ENCODE measurements around the gene RSKR. TPM values are rescaled to one million over a fixed set of nuclear protein-coding genes. Genes with fewer than 3 reads are reported as not detected.
A peak's percentile ranks its signal among the peaks of the same experiment; 100 is the strongest.
"Not testable (repeated sequence)": the region's sequence is repeated elsewhere in the genome, so short reads cannot be mapped to it uniquely, and the experiment has no call there.

RSKR gene
- total and polyA plus RNA-seq, 9 of the 15 experiments (the other 6 are each of a cell fraction or from before 2014, with no cell fraction given), result 1.4 to 42.3 (median 16.2) TPM

DNA sequence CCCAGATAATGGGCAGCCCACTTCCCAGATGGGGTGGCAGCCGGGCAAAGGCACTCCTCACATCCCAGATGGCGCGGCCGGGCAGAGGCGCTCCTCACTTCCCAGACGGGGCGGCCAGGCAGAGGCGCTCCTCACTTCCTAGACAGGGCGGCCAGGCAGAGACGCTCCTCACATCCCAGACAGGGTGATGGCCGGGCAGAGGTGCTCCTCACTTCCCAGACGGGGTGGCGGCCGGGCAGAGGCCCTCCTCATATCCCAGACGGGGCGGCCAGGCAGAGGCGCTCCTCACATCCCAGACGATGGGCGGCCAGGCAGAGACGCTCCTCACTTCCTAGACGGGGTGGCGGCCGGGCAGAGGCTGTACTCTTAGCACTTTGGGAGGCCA, 45.5 kb upstream of the RSKR start:
- Histone ChIP-seq H3K36me3 (ENCODE audit: control insufficient read depth, insufficient read depth, low read length) (peaks cover 50% of the 10 kb centered on the region; the same call in 2 of the 3 replicates), H3K79me2 (ENCODE audit: control insufficient read depth, insufficient read depth, low read length) (peaks cover 64% of the 10 kb centered on the region), H3K4me1 (replicated peaks in 1 of 2; ENCODE audit: control insufficient read depth in 2 of 2, insufficient read depth in 2 of 2, low read length in 2 of 2) (peaks cover 6 to 10% of the 10 kb centered on the region in 2 experiments; a peak in 3 of 5 replicates)
- H3K27ac ChIP-seq (ENCODE audit: extremely low read depth, low read depth, low read length); H3K4me2 ChIP-seq (ENCODE audit: insufficient read depth, low read length); BruUV-seq (replicated peaks); H3K9ac ChIP-seq (ENCODE audit: insufficient read depth in 1 of 2, low read depth in 2 of 2, low read length in 2 of 2); H3K9me3 ChIP-seq (replicated peaks; ENCODE audit: control insufficient read depth, insufficient read depth, low read depth, low read length); FAIRE-seq; intact Hi-C loops (cut with micrococcal nuclease); H4K20me1 ChIP-seq (replicated peaks; ENCODE audit: control insufficient read depth, insufficient read depth, low read length); H3K27me3 ChIP-seq (ENCODE audit: control insufficient read depth in 2 of 2, insufficient read depth in 2 of 2, low read length in 2 of 2); H3K9me1 ChIP-seq (ENCODE audit: control insufficient read depth, insufficient read depth, low read length); H3K4me3 ChIP-seq; CTCF ChIA-PET (ENCODE audit: low intra/inter-chr PET ratio); H2AFZ ChIP-seq (ENCODE audit: low read depth, low read length); POLR2A ChIA-PET; ATAC-seq; DNase-seq (ENCODE audit: extremely low read depth in 1 of 4, low spot score in 3 of 4); in situ Hi-C loops (cut with MboI): not testable (repeated sequence)
- peak; percentile 37; the same call in 1 of the 2 replicates for TF ChIP-seq RBFOX2 (IDR thresholded peaks at IDR 0.05; ENCODE audit: low read depth, low read length)
- 96% methylated on average over 20 of the region's 23 CpGs for WGBS (ENCODE audit: insufficient coverage, low coverage, missing lambda C conversion rate)

DNA sequence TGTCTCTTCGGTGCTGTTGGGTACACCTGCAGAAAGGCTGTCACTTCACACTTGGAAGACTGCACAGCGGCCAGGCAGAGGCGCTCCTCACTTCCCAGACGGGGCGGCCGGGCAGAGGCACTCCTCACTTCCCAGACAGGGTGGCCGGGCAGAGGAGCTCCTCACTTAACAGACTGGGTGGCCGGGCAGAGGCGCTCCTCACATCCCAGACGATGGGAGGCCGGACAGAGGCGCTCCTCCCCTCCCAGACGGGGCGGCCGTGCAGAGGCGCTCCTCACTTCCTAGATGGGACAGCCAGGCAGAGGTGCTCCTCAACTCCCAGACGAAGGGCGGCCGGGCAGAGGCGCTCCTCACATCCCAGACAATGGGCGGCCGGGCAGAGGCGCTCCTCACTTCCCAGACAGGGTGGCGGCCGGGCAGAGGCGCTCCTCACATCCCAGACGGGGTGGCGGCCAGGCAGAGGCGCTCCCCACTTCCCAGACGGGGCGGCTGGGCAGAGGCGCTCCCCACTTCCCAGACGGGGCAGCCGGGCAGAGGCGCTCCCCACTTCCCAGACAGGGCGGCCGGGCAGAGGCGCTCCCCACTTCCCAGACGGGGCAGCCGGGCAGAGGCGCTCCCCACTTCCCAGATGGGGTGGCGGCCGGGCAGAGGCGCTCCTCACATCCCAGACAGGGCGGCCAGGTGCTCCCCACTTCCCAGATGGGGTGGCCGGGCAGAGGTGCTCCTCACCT, 44.9 kb upstream of the RSKR start:
- peaks cover 58% of the 10 kb centered on the region for H3K79me2 ChIP-seq (ENCODE audit: control insufficient read depth, insufficient read depth, low read length)
- FAIRE-seq; H3K9me1 ChIP-seq (ENCODE audit: control insufficient read depth, insufficient read depth, low read length); H3K9me3 ChIP-seq (replicated peaks; ENCODE audit: control insufficient read depth, insufficient read depth, low read depth, low read length); H4K20me1 ChIP-seq (replicated peaks; ENCODE audit: control insufficient read depth, insufficient read depth, low read length); H3K9ac ChIP-seq (ENCODE audit: insufficient read depth in 1 of 2, low read depth in 2 of 2, low read length in 2 of 2); H2AFZ ChIP-seq (ENCODE audit: low read depth, low read length); in situ Hi-C loops (cut with MboI); H3K4me3 ChIP-seq; ATAC-seq; intact Hi-C loops (cut with micrococcal nuclease); BruUV-seq (replicated peaks); H3K27me3 ChIP-seq (ENCODE audit: control insufficient read depth in 2 of 2, insufficient read depth in 2 of 2, low read length in 2 of 2); H3K27ac ChIP-seq (ENCODE audit: extremely low read depth, low read depth, low read length); H3K4me2 ChIP-seq (ENCODE audit: insufficient read depth, low read length); DNase-seq (ENCODE audit: extremely low read depth in 1 of 4, low spot score in 3 of 4); CTCF ChIA-PET (ENCODE audit: low intra/inter-chr PET ratio); POLR2A ChIA-PET: not testable (repeated sequence)
- TF ChIP-seq, protein P1, sequence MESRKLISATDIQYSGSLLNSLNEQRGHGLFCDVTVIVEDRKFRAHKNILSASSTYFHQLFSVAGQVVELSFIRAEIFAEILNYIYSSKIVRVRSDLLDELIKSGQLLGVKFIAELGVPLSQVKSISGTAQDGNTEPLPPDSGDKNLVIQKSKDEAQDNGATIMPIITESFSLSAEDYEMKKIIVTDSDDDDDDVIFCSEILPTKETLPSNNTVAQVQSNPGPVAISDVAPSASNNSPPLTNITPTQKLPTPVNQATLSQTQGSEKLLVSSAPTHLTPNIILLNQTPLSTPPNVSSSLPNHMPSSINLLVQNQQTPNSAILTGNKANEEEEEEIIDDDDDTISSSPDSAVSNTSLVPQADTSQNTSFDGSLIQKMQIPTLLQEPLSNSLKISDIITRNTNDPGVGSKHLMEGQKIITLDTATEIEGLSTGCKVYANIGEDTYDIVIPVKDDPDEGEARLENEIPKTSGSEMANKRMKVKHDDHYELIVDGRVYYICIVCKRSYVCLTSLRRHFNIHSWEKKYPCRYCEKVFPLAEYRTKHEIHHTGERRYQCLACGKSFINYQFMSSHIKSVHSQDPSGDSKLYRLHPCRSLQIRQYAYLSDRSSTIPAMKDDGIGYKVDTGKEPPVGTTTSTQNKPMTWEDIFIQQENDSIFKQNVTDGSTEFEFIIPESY (CRISPR knock-in tag; IDR thresholded peaks at IDR 0.05), result peak; percentile 85
- 0 out of 2 replicates have a peak, but pooled peaks have one; percentile 4 for TF ChIP-seq POLR2G (IDR thresholded peaks at IDR 0.05; ENCODE audit: low read depth, low read length)
- TF ChIP-seq SMAD4 (CRISPR knock-in tag; conservative IDR thresholded peaks at IDR 0.05), result 0 out of 2 replicates have a peak, but pooled peaks have one; percentile 39
- WGBS (ENCODE audit: insufficient coverage, low coverage, missing lambda C conversion rate), result 93% methylated on average over 27 of the region's 46 CpGs
- peaks cover 6 to 10% of the 10 kb centered on the region in 2 experiments; a peak in 3 of 5 replicates for H3K4me1 ChIP-seq (replicated peaks in 1 of 2; ENCODE audit: control insufficient read depth in 2 of 2, insufficient read depth in 2 of 2, low read length in 2 of 2)
- H3K36me3 ChIP-seq (ENCODE audit: control insufficient read depth, insufficient read depth, low read length), result peaks cover 49% of the 10 kb centered on the region; the same call in 2 of the 3 replicates

All from K562 (cell line).